GM19239 (cell line): ENCODE data around the gene UGT1A10.

Experiments
- DNase-seq: peaks from one replicate; pipeline ENCODE4 v3.0.0; 2011; ENCODE audit warnings: low spot score; ENCODE audit not compliant: insufficient read length
- FAIRE-seq: peaks from 2 replicates; lab custom pipeline; 2011; peaks lifted over from hg19 to GRCh38; lab: Jason Lieb, UNC

The UGT1A10 gene

GRCh38 chr2:233817361-233817911 is 181.2 kb downstream of the UGT1A10 start:
- DNase-seq (no peak), FAIRE-seq (no peak)

- FAIRE-seq (no peak), DNase-seq (no peak)
These were observed 181.9 kb downstream of the UGT1A10 start for GRCh38 chr2:233817995-233818638.

- no peak for DNase-seq
These were observed 182.7 kb downstream of the UGT1A10 start for GRCh38 chr2:233818639-233819621.

GRCh38 chr2:233819884-233820773 is 183.9 kb downstream of the UGT1A10 start:
- DNase-seq, result no peak
- FAIRE-seq, result no peak

More at GRCh38 chr2:233818639-233819621, 182.7 kb downstream of the UGT1A10 start:
- FAIRE-seq, result no peak

GRCh38 chr2:233820774-233821105 is 184.5 kb downstream of the UGT1A10 start:
- no peak for FAIRE-seq
- DNase-seq, result no peak

GRCh38 chr2:233821196-233821595 is 184.9 kb downstream of the UGT1A10 start:
- FAIRE-seq (no peak), DNase-seq (no peak)

GRCh38 chr2:233821709-233822100 is 185.5 kb downstream of the UGT1A10 start:
- FAIRE-seq (no peak), DNase-seq (no peak)

- DNase-seq (no peak), FAIRE-seq (no peak)
These were observed 186.0 kb downstream of the UGT1A10 start for GRCh38 chr2:233822101-233822771.
